Measurements from ENCODE around the gene NLRC3. TPM values are rescaled to one million over a fixed set of nuclear protein-coding genes. Genes with fewer than 3 reads are reported as not detected.
A peak's percentile ranks its signal among the peaks of the same experiment; 100 is the strongest.

The NLRC3 gene
- total RNA-seq (2021) (0.07 and 0.09 TPM in 2 replicates), Bru-seq, nascent RNA (percentile 14 among the genes with signal in this experiment), BruChase-seq, experiment 1, labeled RNA remaining after a 2-hour chase (percentile 15 among the genes with signal in this experiment), BruChase-seq, experiment 2, labeled RNA remaining after a 6-hour chase (percentile 25 among the genes with signal in this experiment)
- long read RNA-seq, partial matches to known transcripts: 0 of 1 reads
- long read RNA-seq, other reads (novel, unspliced or antisense): 1 of 1 reads

GRCh38 chr16:3577302-3577752, at the start of gene NLRC3:
Gene NLRC3 (minus strand): TSS chr16:3577403. CDS start chr16:3565036, 12,367 bp downstream.
- intact Hi-C loops (cut with micrococcal nuclease; ENCODE audit: unreplicated experiment): no loop called here
- ChIA-PET CTCF (no interaction called here), POLR2A (ENCODE audit: low non-redundant PET) (no interaction called here)
- no peaks in the 10 kb centered on the region for H3K9me3 ChIP-seq (ENCODE audit: low read depth, low read length, poor library complexity, severe bottlenecking)
- H3K4me1 ChIP-seq (ENCODE audit: insufficient read depth, low read length, poor library complexity, severe bottlenecking): peaks cover 16% of the 10 kb centered on the region
- peaks cover 3% of the 10 kb centered on the region for H3K36me3 ChIP-seq (ENCODE audit: insufficient read depth, low read length, poor library complexity, severe bottlenecking)
- BruUV-seq (replicated peaks): no TSS peak
- no peaks in the 10 kb centered on the region for H3K27me3 ChIP-seq (replicated peaks; ENCODE audit: insufficient read depth, low read depth, low read length, poor library complexity)
- no peak for DNase-seq (ENCODE audit: low spot score)
- no peak within 1 kb of the TSS for H3K27ac ChIP-seq (ENCODE audit: low read depth, low read length, poor library complexity, severe bottlenecking)
- no peak within 1 kb of the TSS for H3K4me3 ChIP-seq (ENCODE audit: low read depth, low read length, poor library complexity, severe bottlenecking)
- TF ChIP-seq CTCF (conservative IDR thresholded peaks at IDR 0.05; ENCODE audit: low read depth, low read length) (no peak), EZH2 (IDR thresholded peaks at IDR 0.05; ENCODE audit: borderline replicate concordance, low read depth, low read length, poor library complexity, severe bottlenecking) (no peak)

GRCh38 chr16:3625911-3626732, 48.9 kb upstream of the NLRC3 start:
- H3K9me3 ChIP-seq (ENCODE audit: low read depth, low read length, poor library complexity, severe bottlenecking): no peaks in the 10 kb centered on the region
- H3K4me1 ChIP-seq (ENCODE audit: insufficient read depth, low read length, poor library complexity, severe bottlenecking): peaks cover 15% of the 10 kb centered on the region
- no peaks in the 10 kb centered on the region for H3K36me3 ChIP-seq (ENCODE audit: insufficient read depth, low read length, poor library complexity, severe bottlenecking)
- H3K27ac ChIP-seq (ENCODE audit: low read depth, low read length, poor library complexity, severe bottlenecking): no peak overlapping the region
- no peak for TF ChIP-seq EZH2 (IDR thresholded peaks at IDR 0.05; ENCODE audit: borderline replicate concordance, low read depth, low read length, poor library complexity, severe bottlenecking)
- TF ChIP-seq CTCF (conservative IDR thresholded peaks at IDR 0.05; ENCODE audit: low read depth, low read length): no peak; the same call in 1 of the 2 replicates
- intact Hi-C loops (cut with micrococcal nuclease; ENCODE audit: unreplicated experiment): no loop called here
- ChIA-PET POLR2A (ENCODE audit: low non-redundant PET) (interaction anchor here (1.1 kb wide), 1 partner anchor 14 kb away, joined by 5 read pairs; the partner anchor contains the start of gene SLX4), CTCF (interaction anchor here (0.6 to 0.7 kb wide), 2 partner anchors 300 to 743 kb away, joined by 3 read pairs; partner anchors contain the start of gene FLYWCH2)
- H3K4me3 ChIP-seq (ENCODE audit: low read depth, low read length, poor library complexity, severe bottlenecking): no peak overlapping the region
- BruUV-seq (replicated peaks): no TSS peak
- no peaks in the 10 kb centered on the region for H3K27me3 ChIP-seq (replicated peaks; ENCODE audit: insufficient read depth, low read depth, low read length, poor library complexity)
- DNase-seq (ENCODE audit: low spot score): peak; percentile 72

- POLR2A ChIA-PET (ENCODE audit: low non-redundant PET): no interaction called here
- CTCF ChIA-PET: no interaction called here
- H3K36me3 ChIP-seq (ENCODE audit: insufficient read depth, low read length, poor library complexity, severe bottlenecking): no peaks in the 10 kb centered on the region
- no peaks in the 10 kb centered on the region for H3K27me3 ChIP-seq (replicated peaks; ENCODE audit: insufficient read depth, low read depth, low read length, poor library complexity)
- no peak overlapping the region for H3K27ac ChIP-seq (ENCODE audit: low read depth, low read length, poor library complexity, severe bottlenecking)
- no peaks in the 10 kb centered on the region for H3K9me3 ChIP-seq (ENCODE audit: low read depth, low read length, poor library complexity, severe bottlenecking)
- no TSS peak for BruUV-seq (replicated peaks)
- H3K4me1 ChIP-seq (ENCODE audit: insufficient read depth, low read length, poor library complexity, severe bottlenecking): peaks cover 15% of the 10 kb centered on the region
- intact Hi-C loops (cut with micrococcal nuclease; ENCODE audit: unreplicated experiment): no loop called here
- TF ChIP-seq EZH2 (IDR thresholded peaks at IDR 0.05; ENCODE audit: borderline replicate concordance, low read depth, low read length, poor library complexity, severe bottlenecking) (no peak), CTCF (conservative IDR thresholded peaks at IDR 0.05; ENCODE audit: low read depth, low read length) (no peak)
- DNase-seq (ENCODE audit: low spot score): no peak
- H3K4me3 ChIP-seq (ENCODE audit: low read depth, low read length, poor library complexity, severe bottlenecking): no peak overlapping the region
Measured at GRCh38 chr16:3625331-3625730, 48.1 kb upstream of the NLRC3 start.
